Stimulated activated CD4-positive, alpha-beta T cell treated with anti-CD3 and anti-CD28 coated beads, Interleukin-4, amount 100 ng/mL, for 1 hour (primary cell): ENCODE data around the gene TSPAN6.

ENCODE experiments used
- DNase-seq: peaks from one replicate; pipeline ENCODE4 v3.0.0-alpha.2; 2020

The TSPAN6 gene, protein sequence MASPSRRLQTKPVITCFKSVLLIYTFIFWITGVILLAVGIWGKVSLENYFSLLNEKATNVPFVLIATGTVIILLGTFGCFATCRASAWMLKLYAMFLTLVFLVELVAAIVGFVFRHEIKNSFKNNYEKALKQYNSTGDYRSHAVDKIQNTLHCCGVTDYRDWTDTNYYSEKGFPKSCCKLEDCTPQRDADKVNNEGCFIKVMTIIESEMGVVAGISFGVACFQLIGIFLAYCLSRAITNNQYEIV

DNA sequence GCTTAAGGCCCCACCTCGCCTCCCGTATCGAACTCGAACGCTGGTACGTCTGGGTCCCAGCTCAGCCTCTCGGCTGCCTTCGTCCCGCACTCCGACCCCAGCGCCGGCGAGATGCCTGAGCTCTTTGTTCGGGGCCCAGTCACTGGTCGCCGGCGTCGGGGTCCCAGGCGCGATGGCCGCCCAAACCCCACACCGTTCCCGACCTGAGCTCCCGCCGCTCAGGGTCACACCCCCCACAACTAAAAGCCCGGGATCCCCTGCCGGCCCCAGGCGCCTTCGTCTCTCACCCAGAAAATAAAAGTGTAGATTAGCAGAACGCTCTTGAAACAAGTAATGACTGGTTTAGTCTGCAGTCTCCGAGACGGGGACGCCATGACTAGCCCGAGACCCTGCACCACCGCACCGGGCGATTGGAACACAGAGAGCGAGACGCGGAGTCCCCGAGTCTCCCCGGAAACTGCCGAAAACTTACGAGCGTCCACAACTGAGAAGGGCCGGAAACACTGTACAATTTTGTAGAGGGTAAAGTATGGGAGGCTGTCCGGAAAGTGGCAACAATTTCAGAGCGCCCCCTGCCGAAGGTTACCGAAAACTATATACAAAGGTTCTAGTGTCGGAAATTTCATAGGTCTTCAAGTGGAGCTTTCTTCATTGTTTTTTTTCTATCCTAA, at the start of gene TSPAN6:
TSS of gene TSPAN6 (minus strand) at position 486 of the 671 bp plus-strand sequence. CDS start at position 374, 112 bp downstream.
- DNase-seq = peak; percentile 80

GRCh38 chrX:100685997-100686305, 49.3 kb upstream of the TSPAN6 start:
- no peak for DNase-seq

- DNase-seq = peak; percentile 43
These were observed 48.8 kb upstream of the TSPAN6 start for GRCh38 chrX:100685284-100685996.

GRCh38 chrX:100682939-100683338, 46.3 kb upstream of the TSPAN6 start:
- DNase-seq = no peak

GRCh38 chrX:100681599-100681998, 45.0 kb upstream of the TSPAN6 start:
- no peak for DNase-seq

DNA sequence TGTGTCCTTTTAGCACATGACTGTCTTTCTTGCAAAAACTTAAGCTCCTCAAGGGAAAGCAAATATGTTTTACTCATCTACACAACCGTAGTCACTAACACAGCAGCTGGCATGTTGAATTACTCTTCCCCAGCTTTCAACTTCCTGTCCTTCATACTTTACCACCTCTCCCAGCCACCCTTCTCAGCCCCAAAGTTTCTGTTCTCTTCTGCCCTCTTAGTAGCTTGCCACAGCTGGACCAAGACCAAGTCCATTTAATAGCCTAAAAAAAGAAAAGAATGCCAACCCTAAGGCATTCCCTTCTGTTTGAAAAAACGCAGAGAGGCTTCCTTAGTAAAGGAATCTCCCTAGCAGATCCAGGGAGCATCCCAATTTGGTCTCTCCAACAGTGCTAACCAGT, 44.1 kb upstream of the TSPAN6 start:
- no peak for DNase-seq

DNA sequence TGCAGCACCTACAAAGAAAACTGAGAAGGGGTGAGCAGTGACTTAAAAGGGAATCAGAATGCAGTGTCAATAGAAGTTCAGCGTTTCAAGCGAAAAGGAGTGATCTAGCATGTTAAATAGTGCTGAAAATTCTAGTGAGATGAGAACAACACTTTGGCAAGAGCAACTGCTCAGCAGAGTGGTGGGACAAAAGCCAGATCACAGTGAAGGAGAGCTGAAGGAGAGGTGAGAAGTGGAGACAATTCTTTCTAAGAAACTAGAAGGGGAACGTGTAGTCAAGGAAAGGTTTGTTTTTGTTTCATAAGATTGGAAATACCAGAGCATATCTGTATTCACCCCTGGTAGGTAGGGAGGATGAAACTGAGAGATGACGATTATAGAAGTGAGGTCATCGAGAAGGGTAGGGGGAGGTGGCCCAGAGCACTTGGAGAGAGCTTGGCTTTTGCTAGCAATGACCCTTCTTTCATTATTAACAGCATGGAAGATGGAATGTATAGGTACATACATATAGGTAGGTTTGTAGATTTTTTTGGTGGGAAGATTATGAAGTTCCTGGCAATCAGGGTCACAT, 41.1 kb upstream of the TSPAN6 start:
- no peak for DNase-seq

DNA sequence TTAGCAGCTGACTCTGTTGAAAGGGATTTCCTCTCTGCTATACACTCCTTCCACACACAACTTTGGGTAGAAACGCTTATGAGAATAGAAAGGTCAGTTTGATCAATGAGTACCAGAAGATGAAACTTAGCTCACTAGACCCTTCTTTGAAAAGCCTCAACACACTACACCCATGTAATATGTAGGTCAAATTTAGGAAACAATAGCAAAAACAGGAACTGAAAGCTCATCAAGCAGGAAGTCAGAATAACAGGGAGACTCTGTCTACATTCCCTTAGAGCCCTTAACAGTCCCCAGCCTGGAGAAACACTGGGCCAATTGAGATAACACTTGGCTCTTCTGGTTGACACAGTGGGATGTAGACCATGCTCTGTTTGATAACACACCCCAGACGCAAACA, 38.1 kb upstream of the TSPAN6 start:
- DNase-seq = no peak

GRCh38 chrX:100673397-100673953, 36.9 kb upstream of the TSPAN6 start:
- no peak for DNase-seq

DNA sequence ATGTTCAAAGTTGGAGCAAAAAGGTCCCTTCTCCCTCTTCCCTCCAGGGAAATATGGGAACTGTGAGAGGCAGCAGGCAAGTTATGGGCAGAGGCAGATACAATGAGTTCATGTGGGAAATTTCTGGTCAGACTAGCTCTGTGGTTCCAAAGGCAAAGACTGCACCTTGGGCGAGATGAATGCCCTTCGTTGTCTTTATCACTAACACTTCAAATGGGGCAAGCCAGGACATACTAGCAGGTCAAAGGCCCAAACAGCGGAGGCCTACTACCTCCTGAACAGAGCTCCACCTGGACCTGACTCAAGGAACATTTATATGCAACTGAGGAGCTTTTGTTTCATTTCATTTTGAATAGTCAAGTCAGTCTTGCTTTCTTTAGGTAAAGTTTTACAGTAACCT, 36.4 kb upstream of the TSPAN6 start:
- DNase-seq = no peak

- DNase-seq = no peak
These were observed 27.0 kb upstream of the TSPAN6 start for GRCh38 chrX:100663642-100664041.

DNA sequence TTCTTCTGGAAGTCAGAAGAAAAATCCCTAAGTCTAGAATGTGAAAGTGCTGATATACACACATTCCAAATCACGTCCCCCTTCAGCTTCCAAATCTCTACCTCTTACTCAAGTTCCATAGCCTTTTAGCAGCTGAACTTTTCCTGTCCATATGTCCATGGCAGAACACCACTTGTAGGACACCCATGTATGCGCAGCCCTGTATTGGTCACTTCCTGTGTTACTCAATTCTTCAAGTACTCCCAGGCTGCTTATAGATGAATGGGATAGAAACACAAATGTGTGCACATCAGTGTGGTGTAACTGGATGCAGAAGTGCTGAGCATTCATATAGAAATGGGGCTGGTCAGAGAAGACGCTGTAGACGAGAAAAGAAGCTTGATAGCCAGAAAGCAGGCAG, 26.2 kb upstream of the TSPAN6 start:
- DNase-seq = no peak

DNA sequence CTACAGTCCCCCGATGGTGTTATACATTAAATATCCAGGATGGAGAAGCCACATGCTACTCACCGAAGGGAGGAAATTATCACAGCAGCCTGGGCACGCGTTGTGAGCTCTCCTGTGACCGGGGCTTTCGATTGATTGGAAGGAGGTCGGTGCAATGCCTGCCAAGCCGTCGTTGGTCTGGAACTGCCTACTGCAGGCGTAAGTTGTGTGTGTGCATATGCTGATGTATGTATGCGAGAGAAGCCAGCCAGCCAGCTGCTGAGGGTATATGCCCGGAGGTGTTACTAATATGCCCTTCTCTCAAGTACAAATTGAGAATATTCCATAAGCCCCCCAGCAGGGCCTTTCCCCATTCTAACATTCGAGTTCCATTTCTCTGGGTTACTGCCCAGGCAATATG, 25.6 kb upstream of the TSPAN6 start:
- no peak for DNase-seq

- DNase-seq = no peak
These were observed 23.0 kb upstream of the TSPAN6 start for GRCh38 chrX:100659431-100660137.

GRCh38 chrX:100658941-100659381, 22.4 kb upstream of the TSPAN6 start:
- DNase-seq = no peak

DNA sequence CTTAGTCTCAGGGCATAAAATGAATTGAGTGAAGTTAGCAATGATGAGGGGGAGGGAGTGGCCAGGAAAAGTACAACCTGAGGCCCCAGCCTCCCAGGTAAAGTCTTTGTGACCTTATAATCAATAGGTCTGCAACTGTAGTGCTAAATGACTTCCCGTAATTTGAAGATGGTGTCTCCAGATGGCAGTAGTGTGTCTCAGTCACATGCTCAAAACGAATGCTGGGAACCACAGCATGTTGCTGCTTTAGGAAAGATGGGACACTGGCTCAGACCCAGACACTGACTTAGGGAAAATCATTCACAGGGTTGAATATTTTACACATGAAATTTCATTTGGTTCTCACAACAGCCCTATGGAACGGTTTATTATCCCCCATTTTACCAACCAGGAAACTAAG, 17.7 kb upstream of the TSPAN6 start:
- DNase-seq = no peak

DNA sequence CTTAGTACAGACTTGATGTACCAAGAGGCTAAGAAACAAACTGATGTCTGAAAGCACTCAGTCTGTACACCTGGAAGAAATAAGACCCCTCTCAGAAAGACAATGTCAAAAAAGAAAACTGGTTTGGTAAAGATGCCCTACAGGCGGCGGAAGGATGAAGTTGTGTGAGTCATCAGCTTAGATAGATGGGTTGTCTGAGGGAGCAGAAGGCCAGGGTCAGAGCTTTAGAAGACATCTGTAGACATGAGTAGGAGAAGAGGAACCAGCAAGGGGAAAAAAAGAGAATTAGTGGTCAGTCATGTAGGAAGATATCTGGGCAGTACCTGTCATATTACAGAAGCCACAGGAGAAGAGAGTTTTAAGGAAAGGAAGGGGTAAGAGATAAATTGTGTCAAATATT, 15.7 kb upstream of the TSPAN6 start:
- DNase-seq = no peak

GRCh38 chrX:100650841-100651240, 14.2 kb upstream of the TSPAN6 start:
- DNase-seq = no peak

- no peak for DNase-seq
These were observed 13.1 kb upstream of the TSPAN6 start for GRCh38 chrX:100649550-100650356.

GRCh38 chrX:100648458-100649417, 12.1 kb upstream of the TSPAN6 start:
- DNase-seq = no peak

GRCh38 chrX:100647739-100648138, 11.1 kb upstream of the TSPAN6 start:
- DNase-seq = no peak
